Right lobe of liver (tissue), 6 donors: Measurements from ENCODE around the gene CUL1. TPM values are rescaled to one million over a fixed set of nuclear protein-coding genes. Genes with fewer than 3 reads are reported as not detected.

Source experiments
- ATAC-seq, 4 donors: fragments of 200-7000 bp; cut with Tn5 transposase; one replicate each; pipeline ENCODE4 v1.9.1; 2020; ENCODE audit warnings: mild to moderate bottlenecking in 4 of 4, moderate library complexity in 4 of 4
- DNase-seq, 3 donors: peaks; one replicate each; pipeline ENCODE4 v3.0.0-alpha.2; 2020
- H3K27ac ChIP-seq, 3 donors: fragments of 200-600 bp; one replicate each; pipeline ENCODE4 v1.8.0; 2022
- H3K27me3 ChIP-seq, 2 donors: fragments of 200-600 bp; one replicate each; pipeline ENCODE4 v1.8.0; 2022
- H3K36me3 ChIP-seq, 4 donors: fragments of 200-600 bp; sonication (generic) in 1 of 4; one replicate each; pipeline versions ENCODE4 v1.5.1 to v1.8.0; 2017 to 2022; ENCODE audit warnings: control low read depth in 1 of 4
- H3K4me1 ChIP-seq, 4 donors: fragments of 200-600 bp; sonication (generic) in 1 of 4; one replicate each; pipeline versions ENCODE4 v1.5.1 to v1.8.0; 2017 to 2022; ENCODE audit warnings: control low read depth in 1 of 4
- H3K4me3 ChIP-seq, 3 donors: fragments of 200-600 bp; one replicate each; pipeline ENCODE4 v1.8.0; 2022
- H3K9me3 ChIP-seq, 4 donors: fragments of 200-600 bp; sonication (generic) in 1 of 4; one replicate each; pipeline versions ENCODE4 v1.5.1 to v1.8.0; 2017 to 2022; ENCODE audit warnings: control low read depth in 1 of 4
- POLR2A ChIP-seq: fragments of 450-650 bp; IDR thresholded peaks from one replicate; pipeline ENCODE4 v1.6.1; 2017; ENCODE audit warnings: antibody characterized with exemption, mild to moderate bottlenecking
- WGBS: methylation state at CpG from one replicate; pipeline ENCODE4 v1.1.6; 2018; ENCODE audit warnings: low coverage, low lambda C conversion rate; ENCODE audit not compliant: insufficient coverage; ENCODE audit errors: missing lambda C conversion rate; 5-methylcytosine and 5-hydroxymethylcytosine counted together
- intact Hi-C, 2 donors: fragments of 100-400 bp; cut with DNase I; formaldehyde crosslinking; loops; one replicate each; pipeline versions ENCODE4 v1.11.2 to v1.14.1; 2022
- long read RNA-seq: library from polyadenylated mRNA; unstranded; transcript quantifications from one replicate; pipeline ENCODE4 v2.0.0, GENCODE V29; 2019
- total RNA-seq, 6 experiments: library from RNA; depleted of rRNA in 2 of 6; stranded (reverse); fragments of >200 nt in 2 of 6; fragmentation: NEBNext Ultra II Directional in 3 of 6; extraction: Animal tissue kit (Norgen Biotek cat#: 25700) in 3 of 6; gene quantifications; one replicate each; pipeline versions ENCODE4 v1.1.0 to v1.2.4, GENCODE V29; 2016 to 2023
- TF ChIP-seq, protein P1 (sequence below), 4 donors: fragments of 200-600 bp in 3 of 4; fragments of 450-650 bp in 1 of 4; IDR thresholded peaks; one replicate each; pipeline versions ENCODE4 v1.5.1 to v1.8.0; 2016 to 2022; ENCODE audit warnings: antibody characterized with exemption in 4 of 4, mild to moderate bottlenecking in 2 of 4
- donor health status: DM: no; HTN: yes; CAD: no.
- donor health status: DM: no; HTN: no; CAD: no.
- donor health status: DM: no; HTN: no; CAD: no.
- donor health status: DM: no; HTN: yes; CAD: no.
- donor health status: DM: no; HTN: yes; CAD: no.

Gene CUL1
- total RNA-seq: 10 to 100 TPM; 22.3 to 46.3 (median 30.8) TPM
- long read RNA-seq, transcript CUL1-201 (22 exons, 3,064 nt): major isoform, 6 of 9 reads
- long read RNA-seq, partial matches to known transcripts: 1 of 9 reads
- long read RNA-seq, other reads (novel, unspliced or antisense): 2 of 9 reads

- Histone ChIP-seq H3K27ac (peak within 1 kb of the TSS; percentile 97 to 100 (median 99)), H3K27me3 (no peaks in the 10 kb centered on the region), H3K4me1 (peaks cover 0 to 24% (median 9%) of the 10 kb centered on the region in 4 donors), H3K36me3 (no peaks in the 10 kb centered on the region), H3K9me3 (no peaks in the 10 kb centered on the region), H3K4me3 (peak within 1 kb of the TSS; percentile 83 to 93 (median 91))
- DNase-seq (peak; percentile 94), ATAC-seq (peak; percentile 78 to 90 (median 84))
- whole genome bisulfite sequencing: under 1% methylated on average over 31 of the region's 84 CpGs
- intact Hi-C loops: no loop called here
- TF ChIP-seq POLR2A: peak; percentile 74
- TF ChIP-seq, protein P1, sequence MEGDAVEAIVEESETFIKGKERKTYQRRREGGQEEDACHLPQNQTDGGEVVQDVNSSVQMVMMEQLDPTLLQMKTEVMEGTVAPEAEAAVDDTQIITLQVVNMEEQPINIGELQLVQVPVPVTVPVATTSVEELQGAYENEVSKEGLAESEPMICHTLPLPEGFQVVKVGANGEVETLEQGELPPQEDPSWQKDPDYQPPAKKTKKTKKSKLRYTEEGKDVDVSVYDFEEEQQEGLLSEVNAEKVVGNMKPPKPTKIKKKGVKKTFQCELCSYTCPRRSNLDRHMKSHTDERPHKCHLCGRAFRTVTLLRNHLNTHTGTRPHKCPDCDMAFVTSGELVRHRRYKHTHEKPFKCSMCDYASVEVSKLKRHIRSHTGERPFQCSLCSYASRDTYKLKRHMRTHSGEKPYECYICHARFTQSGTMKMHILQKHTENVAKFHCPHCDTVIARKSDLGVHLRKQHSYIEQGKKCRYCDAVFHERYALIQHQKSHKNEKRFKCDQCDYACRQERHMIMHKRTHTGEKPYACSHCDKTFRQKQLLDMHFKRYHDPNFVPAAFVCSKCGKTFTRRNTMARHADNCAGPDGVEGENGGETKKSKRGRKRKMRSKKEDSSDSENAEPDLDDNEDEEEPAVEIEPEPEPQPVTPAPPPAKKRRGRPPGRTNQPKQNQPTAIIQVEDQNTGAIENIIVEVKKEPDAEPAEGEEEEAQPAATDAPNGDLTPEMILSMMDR (IDR thresholded peaks at IDR 0.05): no peak
Measured at GRCh38 chr7:148698397-148699023, at the start of gene CUL1. Gene CUL1, plus strand, starts transcription at chr7:148698903. Its CDS starts 31,220 bp downstream, at chr7:148730123.

- ATAC-seq: no peak
- Histone ChIP-seq H3K9me3 (no peaks in the 10 kb centered on the region), H3K27me3 (no peaks in the 10 kb centered on the region), H3K27ac (no peak overlapping the region), H3K4me3 (no peak overlapping the region), H3K4me1 (no peaks in the 10 kb centered on the region), H3K36me3 (no peaks in the 10 kb centered on the region)
- no peak for DNase-seq
- intact Hi-C loops: no loop called here
- 60% methylated on average over 3 of the region's 4 CpGs for WGBS
- TF ChIP-seq, protein P1 (IDR thresholded peaks at IDR 0.05): no peak
- TF ChIP-seq POLR2A: no peak
Measured at GRCh38 chr7:148650232-148650858, 48.4 kb upstream of the CUL1 start.

- no peaks in the 10 kb centered on the region for H3K9me3 ChIP-seq
- no peak overlapping the region for H3K4me3 ChIP-seq
- ATAC-seq (no peak), DNase-seq (no peak)
- H3K36me3 ChIP-seq: no peaks in the 10 kb centered on the region
- H3K4me1 ChIP-seq: no peaks in the 10 kb centered on the region
- no peak overlapping the region for H3K27ac ChIP-seq
- intact Hi-C loops: no loop called here
- H3K27me3 ChIP-seq: no peaks in the 10 kb centered on the region
- TF ChIP-seq, protein P1 (IDR thresholded peaks at IDR 0.05): no peak
- TF ChIP-seq POLR2A: no peak
Measured at GRCh38 chr7:148652773-148653172, 45.9 kb upstream of the CUL1 start.

DNA sequence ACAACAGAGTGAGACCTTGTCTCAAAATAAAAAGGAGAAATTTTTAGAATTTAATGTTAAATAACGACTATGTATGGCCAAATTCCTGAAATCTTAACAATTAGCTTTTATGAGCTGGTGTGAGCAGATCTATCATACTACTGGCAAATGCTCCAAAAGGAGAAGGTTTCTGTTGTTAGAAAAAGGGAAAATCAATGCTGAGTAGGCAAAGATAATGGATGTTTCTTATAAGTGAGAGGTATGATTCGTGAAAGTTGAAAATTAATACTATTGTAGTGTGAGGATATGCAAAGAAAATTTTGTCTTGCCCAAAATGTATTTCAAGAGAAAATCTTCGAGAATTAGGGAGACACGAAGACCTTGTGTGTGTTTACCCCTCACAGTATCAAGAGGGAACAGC, 40.8 kb upstream of the CUL1 start:
- intact Hi-C loops: no loop called here
- Histone ChIP-seq H3K9me3 (no peaks in the 10 kb centered on the region), H3K4me3 (no peak overlapping the region), H3K4me1 (no peaks in the 10 kb centered on the region), H3K27me3 (no peaks in the 10 kb centered on the region), H3K36me3 (no peaks in the 10 kb centered on the region), H3K27ac (no peak overlapping the region)
- TF ChIP-seq, protein P1 (IDR thresholded peaks at IDR 0.05): no peak
- TF ChIP-seq POLR2A: no peak
- DNase-seq (no peak), ATAC-seq (no peak)
- WGBS: 83% methylated on average over 4 of the region's 4 CpGs
